NCI-H146 (cell line): ENCODE data around the gene NTM.

Experiments
- DNase-seq: peaks from one replicate; lab custom pipeline; 2025; lab: John Stamatoyannopoulos, UW

Gene NTM

DNA sequence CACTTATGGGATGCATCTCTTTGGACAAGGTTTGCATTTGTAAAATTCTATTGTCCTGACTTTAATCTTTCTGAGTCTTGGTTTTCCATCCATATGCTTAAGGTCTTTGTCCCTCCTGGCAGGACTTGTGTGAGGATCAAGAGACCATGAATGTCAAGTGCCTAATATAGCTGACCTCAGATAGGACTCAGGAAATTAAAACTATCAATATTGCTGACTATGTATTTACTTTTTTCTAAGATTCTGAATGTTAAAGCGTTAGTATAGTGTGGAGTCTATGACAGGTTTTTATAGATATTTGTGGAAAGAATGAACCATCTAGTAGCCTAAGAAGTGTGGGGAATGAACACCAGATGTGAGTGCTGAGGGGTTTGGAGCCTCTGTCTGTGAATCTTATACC, 637.8 kb downstream of the NTM start:
- no peak for DNase-seq

GRCh38 chr11:132008872-132009271, 638.5 kb downstream of the NTM start:
- DNase-seq, result peak; percentile 28

DNA sequence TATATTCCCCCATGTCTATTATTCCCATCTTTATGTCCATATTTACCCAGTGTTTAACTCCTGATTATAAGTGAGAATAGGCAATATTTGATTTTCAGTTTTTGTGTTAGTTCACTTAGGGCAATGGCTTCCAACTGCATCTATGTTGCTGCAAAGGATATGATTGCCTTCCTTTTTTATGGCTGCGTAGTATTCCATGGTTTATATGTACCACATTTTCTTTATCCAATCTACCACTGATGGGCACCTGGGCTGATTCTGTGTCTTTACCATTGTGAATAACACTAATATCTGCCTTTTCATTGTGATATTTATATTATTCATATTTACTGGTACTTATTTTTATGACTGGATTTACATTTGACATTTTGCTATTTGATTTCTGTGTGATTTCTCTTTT, 649.6 kb downstream of the NTM start:
- DNase-seq, result no peak

DNA sequence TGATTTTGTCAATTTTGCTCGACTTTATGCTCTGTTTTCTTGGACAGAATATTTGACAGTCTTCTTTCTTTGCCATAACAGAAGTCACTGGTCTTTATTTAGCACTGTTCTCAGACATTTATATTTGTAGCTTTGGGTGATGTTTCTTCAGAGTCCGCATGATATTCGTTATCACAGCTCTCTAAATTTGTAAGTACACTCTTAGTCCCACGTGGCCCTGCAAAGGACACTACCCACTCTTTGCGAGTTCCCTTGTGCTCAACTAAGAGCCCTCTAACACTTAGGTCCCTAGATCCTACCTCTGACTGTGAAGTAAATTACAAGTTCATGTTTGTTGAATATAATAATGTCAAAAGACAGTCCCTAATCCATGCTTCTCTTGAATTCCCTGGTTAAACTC, 651.9 kb downstream of the NTM start:
- DNase-seq, result no peak

DNA sequence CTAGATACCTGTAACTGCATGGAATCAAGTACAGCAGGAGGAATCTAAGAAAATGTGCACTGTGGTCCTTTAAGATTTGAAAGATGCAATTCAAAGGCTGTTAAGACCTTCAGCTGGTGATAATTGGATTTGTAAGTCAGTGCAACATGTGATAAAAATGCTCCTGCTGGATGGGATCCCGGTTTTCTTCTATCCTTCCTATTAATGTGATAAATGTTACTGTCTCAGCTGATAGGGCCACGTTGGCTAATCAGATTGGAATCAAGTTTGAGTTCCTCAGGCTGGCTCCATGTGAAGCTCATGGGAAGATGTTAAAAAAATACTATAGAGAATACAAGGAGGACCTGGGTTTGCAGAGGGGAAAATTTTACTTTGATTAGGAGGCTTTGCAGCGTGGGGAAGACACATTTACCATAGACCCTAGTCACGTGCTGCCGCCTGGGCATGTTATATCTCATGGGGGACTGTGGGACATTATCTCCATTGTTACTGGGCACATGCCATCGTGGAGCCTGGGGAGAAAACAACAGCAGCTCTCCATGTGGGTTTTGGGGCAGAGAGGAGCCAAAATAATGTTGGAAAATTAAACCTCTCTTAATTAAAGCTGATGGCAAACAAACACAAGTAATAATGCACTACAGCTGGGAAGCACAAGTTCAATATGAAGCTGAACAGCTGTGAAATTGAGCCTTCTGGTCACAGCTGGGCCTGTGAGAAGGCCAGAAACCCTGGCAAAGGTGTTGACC, 652.5 kb downstream of the NTM start:
- no peak for DNase-seq

DNA sequence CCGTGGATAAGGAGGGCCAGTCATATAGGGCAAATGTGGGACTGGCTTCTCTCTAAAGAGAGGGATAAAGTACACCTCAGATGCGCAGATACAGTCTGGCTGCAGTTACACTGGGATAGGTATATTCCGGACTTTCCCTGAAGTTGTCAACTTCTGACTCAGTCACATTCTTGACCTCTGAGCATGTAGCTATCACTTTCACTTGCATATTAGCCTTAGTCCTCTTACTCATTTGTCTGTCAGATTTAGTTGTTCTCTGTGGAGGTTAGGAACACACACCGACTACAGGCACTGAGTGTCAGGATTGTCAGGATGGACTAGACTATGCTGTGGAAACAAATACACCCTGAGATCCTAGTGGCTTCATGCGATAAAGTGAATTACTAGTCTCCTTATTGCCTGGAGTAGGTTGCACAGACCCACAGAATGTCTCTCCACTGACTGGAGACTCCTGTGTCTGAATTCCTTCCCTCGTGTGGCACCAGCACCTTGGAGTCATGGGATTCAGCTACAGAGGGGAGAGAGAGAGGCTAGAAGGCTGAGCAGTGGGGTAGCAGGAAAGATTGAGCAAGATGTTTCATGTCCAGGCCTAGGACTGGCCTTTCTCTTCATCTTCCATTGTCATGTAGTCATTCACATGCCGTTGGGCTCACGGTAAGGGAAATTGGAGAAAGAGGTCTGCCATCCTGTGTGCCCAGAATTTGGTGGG, 654.3 kb downstream of the NTM start:
- no peak for DNase-seq

GRCh38 chr11:132026746-132027145, 656.3 kb downstream of the NTM start:
- no peak for DNase-seq

- no peak for DNase-seq
These were observed 658.2 kb downstream of the NTM start for GRCh38 chr11:132028380-132029240.

- DNase-seq, result no peak
These were observed 660.5 kb downstream of the NTM start for GRCh38 chr11:132030896-132031295.

DNA sequence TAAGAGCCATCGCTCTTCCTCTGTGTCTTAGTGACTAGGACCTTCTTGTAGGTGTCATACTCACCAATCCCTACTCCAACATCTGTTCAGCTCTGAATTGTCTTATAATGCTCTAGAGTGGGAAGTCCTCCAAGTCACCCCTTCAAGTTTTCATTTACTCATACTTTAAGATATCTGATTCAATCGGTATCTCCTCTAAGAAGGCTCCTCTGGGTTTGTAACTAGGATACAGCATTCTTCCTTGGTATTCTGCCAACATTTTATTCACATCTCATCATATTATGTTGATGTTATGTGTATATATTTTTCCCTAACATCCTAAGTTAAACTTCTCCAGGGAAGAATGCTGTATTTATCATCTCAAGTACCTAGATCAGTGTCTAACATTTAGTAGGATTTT, 662.1 kb downstream of the NTM start:
- no peak for DNase-seq

GRCh38 chr11:132033051-132033450, 662.6 kb downstream of the NTM start:
- peak; percentile 73 for DNase-seq

GRCh38 chr11:132035228-132035627, 664.8 kb downstream of the NTM start:
- no peak for DNase-seq

DNA sequence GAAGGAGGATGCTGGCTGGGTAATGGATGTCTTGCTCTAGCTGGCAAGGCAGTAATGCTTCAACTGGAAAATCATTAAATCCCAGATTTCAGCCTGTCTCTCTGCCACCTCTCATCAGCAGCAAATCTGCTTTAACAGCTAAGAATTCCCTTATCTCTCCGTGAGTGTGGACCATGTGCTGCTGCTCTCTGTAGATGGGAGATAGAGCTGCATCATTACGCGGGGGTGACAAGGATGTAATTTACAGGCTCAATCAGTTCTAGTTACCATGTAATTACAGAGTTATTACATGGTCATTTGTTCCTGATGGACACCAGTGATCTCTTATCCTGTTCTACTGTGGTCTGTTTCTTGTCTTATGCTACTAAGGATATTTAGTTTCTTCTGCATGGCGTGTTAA, 665.4 kb downstream of the NTM start:
- peak; percentile 47 for DNase-seq

DNA sequence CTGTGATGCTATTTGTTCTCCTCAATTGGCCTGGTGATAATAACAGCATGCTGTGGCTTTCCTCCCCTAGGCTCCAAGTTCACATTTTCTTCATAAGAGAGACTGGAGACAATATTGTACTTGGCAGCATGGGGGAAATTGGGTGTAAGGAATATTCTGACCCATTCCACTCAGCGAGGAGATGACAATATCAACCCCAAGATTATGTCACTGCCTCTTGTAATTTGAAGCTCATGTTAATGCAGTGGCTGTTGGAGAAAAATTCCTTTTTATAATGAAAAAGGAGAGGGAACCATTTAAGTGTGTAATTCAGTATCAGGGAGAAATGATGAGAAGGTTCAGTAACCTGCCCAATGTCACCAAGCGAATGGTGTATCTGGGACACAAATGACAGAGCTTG, 665.8 kb downstream of the NTM start:
- no peak for DNase-seq

- no peak for DNase-seq
These were observed 666.5 kb downstream of the NTM start for GRCh38 chr11:132036746-132037466.

DNA sequence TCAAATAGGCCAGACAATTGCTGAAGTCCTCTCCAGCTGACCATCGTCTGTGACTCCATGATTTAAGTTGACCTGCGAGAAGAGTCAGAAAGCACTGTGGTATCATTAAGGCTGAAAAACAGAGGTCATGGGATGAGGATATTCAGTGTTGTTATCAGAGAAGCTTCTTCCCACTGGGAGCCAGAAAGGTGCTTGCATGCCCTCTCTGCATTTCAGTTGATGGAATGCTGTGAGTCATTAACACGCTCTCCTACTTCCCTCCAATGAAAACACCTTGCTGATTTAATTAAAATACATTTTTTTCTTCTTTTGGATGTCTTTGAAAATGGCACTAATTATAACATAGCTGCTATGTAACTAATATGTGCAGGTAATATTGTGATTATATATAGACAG, 667.0 kb downstream of the NTM start:
- no peak for DNase-seq

DNA sequence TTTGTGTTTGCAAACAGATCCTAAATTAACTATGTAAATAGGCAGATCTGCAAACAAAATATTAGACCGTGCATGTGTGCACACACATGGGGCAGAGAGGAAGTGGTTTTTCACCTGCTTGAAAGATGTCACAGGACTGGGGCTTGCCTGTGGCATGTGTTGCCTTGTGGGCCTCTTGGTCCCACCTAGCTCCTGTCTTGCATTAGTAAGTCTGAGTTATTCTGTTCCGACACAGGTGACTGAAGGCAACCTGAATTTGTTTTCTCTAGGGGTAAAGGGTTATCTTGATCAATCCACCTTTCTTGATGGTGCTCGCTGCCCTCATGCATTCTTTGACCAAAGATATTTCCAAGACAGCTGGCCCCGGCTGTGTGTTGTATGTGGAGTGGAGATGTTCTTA, 667.5 kb downstream of the NTM start:
- DNase-seq, result peak; percentile 62

DNA sequence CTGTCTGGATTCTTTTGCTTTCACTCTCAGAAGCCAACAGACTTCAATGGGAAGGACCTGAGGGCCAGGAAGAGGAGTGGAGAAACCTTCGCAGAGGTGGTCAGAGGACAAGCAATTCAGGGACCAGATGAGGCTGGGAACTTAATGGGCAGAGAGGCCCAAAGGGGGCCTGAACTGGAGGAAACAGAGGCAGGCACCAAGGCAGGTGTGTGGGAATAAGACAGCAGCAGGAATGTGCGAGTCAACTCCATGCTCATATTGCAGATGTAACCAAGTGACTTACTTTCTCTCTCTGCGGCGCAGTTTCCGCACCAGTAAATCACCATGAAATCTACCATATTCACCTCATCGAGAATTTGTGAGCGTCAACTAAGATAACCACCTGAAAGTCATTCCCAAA, 669.1 kb downstream of the NTM start:
- no peak for DNase-seq

DNA sequence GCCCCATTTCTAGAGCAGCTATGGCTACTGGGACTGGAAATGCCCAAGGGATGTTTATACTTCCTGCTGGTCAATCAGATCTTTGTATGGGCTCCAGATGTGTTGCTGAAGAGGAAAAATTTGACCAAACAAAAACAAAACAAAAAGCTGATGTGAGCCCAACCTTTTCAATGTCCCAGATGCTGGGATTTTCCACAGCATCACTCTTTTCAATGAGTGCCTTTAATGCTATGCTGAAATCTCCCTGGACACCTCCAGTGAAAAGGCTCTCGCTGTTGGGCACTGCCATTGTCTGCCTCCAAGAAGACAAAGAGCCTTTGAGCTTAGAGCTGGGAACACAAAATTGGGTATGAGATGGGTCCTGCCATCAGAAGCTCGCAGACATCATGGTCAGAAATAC, 671.9 kb downstream of the NTM start:
- DNase-seq, result no peak

GRCh38 chr11:132043714-132044113, 673.3 kb downstream of the NTM start:
- DNase-seq, result no peak

DNA sequence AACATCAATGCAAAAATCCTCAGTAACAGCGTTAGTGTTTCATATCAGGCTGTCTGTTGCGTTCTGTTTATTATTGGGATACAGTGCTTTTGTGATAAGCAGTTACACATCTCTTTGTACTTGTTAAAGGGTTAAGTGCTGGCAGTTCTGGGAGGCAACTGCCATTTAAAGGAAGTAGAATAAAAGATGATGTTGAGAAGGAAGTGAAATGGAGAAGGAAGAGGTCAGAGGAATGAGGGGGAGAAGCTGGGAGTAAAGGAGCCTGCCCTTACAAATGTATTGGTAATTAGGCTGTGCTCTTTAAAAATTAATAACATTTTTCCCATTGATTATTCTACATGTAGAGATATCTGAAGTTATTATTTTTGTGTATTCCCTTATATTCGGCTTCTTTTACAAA, 674.7 kb downstream of the NTM start:
- DNase-seq, result no peak

DNA sequence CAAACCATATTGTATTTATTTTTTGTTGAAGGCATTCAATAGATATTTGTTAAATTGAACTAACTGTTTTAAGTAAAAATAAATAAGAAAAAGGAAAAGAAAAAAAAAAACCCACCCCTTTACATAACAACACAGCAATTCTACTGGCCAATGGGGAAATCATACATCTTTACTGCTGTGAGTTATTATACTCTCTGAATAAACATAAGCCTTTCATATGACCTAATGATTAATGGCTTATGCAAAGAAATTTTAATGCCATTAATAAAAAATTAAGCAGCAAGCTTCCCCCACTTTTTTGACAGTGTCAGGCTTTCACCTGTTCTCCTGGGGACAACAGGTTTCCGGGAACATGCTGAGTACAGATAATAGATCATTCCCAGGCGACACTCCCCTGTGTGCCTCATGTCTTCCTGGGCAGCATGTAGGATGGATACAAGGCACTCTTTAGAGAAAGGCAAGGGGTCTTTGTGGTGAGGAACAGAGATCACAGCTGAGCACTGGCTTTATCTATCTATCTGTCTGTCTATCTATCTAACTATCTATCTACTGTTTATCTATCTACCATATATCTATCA, 676.0 kb downstream of the NTM start:
- peak; percentile 82 for DNase-seq
